Mucosa of descending colon (tissue), 3 donors: ENCODE data around the gene MAPT. TPM values are rescaled to one million over a fixed set of nuclear protein-coding genes. Genes with fewer than 3 reads are reported as not detected.
"Not testable (repeated sequence)": the region's sequence is repeated elsewhere in the genome, so short reads cannot be mapped to it uniquely, and the experiment has no call there.

Experiments used
- ATAC-seq: fragments of 200-7000 bp; cut with Tn5 transposase; one replicate; pipeline ENCODE4 v1.9.1; 2020; ENCODE audit warnings: mild to moderate bottlenecking, moderate library complexity
- DNase-seq, 3 donors: peaks; one replicate each; pipeline ENCODE4 v3.0.0-alpha.2; 2020
- H3K36me3 ChIP-seq: fragments of 200-600 bp; one replicate; pipeline ENCODE4 v1.8.0; 2021; ENCODE audit warnings: low read depth, mild to moderate bottlenecking
- H3K4me1 ChIP-seq: fragments of 200-600 bp; one replicate; pipeline ENCODE4 v1.8.0; 2021; ENCODE audit warnings: low read depth, mild to moderate bottlenecking
- H3K4me3 ChIP-seq: fragments of 200-600 bp; one replicate; pipeline ENCODE4 v1.8.0; 2021; ENCODE audit warnings: mild to moderate bottlenecking
- H3K9me3 ChIP-seq: fragments of 200-600 bp; one replicate; pipeline ENCODE4 v1.8.0; 2021; ENCODE audit warnings: mild to moderate bottlenecking
- intact Hi-C, 2 donors: fragments of 100-400 bp; cut with DNase I in 1 of 2; cut with micrococcal nuclease in 1 of 2; formaldehyde crosslinking; loops; one replicate each; pipeline versions ENCODE4 v1.11.0 to v1.11.1; 2022; cut with DNase I, micrococcal nuclease
- total RNA-seq, 3 donors: library from RNA; stranded (reverse); fragmentation: NEBNext Ultra II Directional in 2 of 3; extraction: Animal tissue kit (Norgen Biotek cat#: 25700) in 2 of 3; gene quantifications; one replicate each; pipeline versions ENCODE4 v1.2.1 to v1.2.4, GENCODE V29; 2021 to 2023
- TF ChIP-seq, protein P1 (sequence below): fragments of 200-600 bp; IDR thresholded peaks from one replicate; pipeline ENCODE4 v1.8.0; 2022; ENCODE audit warnings: antibody characterized with exemption, mild to moderate bottlenecking
- donor health status: DM: no; HTN: no; CAD: no; lungs with moderate emphysema.
- donor health status: DM: no; HTN: no; CAD: no.
- donor health status: DM: no; HTN: yes; CAD: no.

MAPT gene
- total RNA-seq, 3 donors from 2014 or later, result 0.72 to 61.5 (median 1.4) TPM

DNA sequence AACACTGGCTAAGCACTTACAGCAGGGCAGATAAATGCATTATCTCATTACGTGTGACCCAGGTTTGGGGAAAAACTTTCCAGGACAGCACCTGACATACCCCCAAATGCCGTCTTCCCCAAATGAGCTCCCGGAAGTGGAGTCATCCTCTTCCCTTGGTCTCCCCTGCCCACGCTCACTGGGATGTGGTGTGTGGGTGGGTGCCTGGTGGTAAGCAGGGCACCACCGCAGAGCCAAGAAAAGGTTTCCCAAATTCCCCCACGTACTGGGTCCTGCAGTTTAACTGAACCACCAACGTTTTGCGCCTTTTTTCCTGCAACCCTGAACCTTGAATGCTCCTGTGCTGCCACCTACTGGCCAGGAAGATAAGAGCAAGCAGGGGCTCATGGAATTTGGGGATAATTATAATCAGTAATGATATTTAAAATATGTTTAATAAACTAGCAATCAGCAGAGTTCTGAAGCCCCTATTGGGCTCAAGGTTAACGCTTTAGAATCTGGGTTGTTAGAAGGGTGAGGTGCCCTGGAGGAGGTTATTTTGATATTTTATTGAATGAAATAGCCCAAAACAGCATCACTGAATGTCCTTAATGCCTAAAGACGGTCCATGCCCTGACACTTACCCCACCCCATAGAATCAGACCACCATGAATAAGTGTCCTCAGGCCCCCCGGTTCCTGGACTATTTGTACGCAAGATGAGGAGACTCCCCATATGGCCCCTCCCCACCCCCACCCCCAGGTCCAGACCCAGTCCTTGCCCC lies 41.6 kb upstream of the MAPT start:
- Histone ChIP-seq H3K4me1 (no peaks in the 10 kb centered on the region), H3K4me3 (no peak overlapping the region), H3K36me3 (no peaks in the 10 kb centered on the region), H3K9me3 (no peaks in the 10 kb centered on the region)
- DNase-seq (peak in 2 of 3 donors; percentile 56 to 79), ATAC-seq (peak; percentile 52)
- TF ChIP-seq, protein P1, sequence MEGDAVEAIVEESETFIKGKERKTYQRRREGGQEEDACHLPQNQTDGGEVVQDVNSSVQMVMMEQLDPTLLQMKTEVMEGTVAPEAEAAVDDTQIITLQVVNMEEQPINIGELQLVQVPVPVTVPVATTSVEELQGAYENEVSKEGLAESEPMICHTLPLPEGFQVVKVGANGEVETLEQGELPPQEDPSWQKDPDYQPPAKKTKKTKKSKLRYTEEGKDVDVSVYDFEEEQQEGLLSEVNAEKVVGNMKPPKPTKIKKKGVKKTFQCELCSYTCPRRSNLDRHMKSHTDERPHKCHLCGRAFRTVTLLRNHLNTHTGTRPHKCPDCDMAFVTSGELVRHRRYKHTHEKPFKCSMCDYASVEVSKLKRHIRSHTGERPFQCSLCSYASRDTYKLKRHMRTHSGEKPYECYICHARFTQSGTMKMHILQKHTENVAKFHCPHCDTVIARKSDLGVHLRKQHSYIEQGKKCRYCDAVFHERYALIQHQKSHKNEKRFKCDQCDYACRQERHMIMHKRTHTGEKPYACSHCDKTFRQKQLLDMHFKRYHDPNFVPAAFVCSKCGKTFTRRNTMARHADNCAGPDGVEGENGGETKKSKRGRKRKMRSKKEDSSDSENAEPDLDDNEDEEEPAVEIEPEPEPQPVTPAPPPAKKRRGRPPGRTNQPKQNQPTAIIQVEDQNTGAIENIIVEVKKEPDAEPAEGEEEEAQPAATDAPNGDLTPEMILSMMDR, result peak; percentile 84
- intact Hi-C loops, result no loop called here

DNA sequence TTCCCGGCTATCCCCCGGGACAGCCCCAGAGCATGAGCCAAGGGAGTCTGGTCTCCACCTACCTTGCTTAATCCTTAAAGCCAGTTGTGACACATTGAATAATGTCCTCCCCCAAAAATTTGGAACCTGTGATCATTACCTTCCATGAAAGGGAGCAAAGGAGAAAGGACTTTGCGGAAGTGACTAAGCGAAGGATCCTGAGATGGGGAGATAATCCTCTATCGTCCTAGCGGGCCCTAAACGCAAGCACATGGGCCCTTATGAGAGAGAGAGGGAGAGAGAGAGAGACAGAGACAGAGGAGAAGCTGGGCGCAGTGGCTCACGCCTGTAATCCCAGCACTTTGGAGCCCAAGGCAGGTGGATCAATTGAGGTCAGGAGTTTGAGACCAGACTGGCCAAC lies 40.1 kb upstream of the MAPT start:
- Histone ChIP-seq H3K4me1 (no peaks in the 10 kb centered on the region), H3K9me3 (no peaks in the 10 kb centered on the region), H3K36me3 (no peaks in the 10 kb centered on the region), H3K4me3 (no peak overlapping the region)
- TF ChIP-seq, protein P1, result no peak
- no peak for DNase-seq
- intact Hi-C loops, result no loop called here
- ATAC-seq, result no peak

DNA sequence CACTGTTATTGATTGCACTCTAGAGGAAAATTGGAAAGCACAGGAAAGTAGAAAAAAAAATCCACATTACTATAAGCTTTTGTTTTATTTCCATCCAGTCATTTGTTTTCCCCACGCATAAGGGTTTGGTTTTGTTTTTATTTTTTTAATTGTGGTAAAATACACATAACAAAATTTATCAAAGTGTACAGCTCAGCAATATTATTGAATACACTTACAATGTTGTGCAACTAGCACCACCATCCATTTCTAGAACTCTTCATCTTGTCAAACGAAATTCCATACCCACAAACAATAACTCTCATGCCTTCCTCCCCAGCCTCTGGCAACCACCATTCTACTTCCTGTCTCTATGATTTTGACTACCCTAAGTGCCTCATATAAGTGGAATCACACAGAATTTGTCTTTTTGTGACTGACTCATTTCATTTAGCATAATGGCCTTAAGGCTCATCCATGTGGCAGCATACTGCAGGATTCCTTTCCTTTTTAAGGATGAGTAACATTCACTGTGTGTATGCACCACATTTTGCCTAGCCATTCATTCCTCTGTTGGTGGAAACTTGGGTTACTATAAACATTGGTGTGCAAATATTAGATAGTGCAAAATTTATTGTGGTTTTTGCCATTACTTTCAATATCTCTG lies 38.5 kb upstream of the MAPT start:
- no peaks in the 10 kb centered on the region for H3K9me3 ChIP-seq
- no peaks in the 10 kb centered on the region for H3K4me1 ChIP-seq
- TF ChIP-seq, protein P1, result no peak
- no peaks in the 10 kb centered on the region for H3K36me3 ChIP-seq
- no peak for DNase-seq
- intact Hi-C loops, result no loop called here
- ATAC-seq, result no peak
- no peak overlapping the region for H3K4me3 ChIP-seq

DNA sequence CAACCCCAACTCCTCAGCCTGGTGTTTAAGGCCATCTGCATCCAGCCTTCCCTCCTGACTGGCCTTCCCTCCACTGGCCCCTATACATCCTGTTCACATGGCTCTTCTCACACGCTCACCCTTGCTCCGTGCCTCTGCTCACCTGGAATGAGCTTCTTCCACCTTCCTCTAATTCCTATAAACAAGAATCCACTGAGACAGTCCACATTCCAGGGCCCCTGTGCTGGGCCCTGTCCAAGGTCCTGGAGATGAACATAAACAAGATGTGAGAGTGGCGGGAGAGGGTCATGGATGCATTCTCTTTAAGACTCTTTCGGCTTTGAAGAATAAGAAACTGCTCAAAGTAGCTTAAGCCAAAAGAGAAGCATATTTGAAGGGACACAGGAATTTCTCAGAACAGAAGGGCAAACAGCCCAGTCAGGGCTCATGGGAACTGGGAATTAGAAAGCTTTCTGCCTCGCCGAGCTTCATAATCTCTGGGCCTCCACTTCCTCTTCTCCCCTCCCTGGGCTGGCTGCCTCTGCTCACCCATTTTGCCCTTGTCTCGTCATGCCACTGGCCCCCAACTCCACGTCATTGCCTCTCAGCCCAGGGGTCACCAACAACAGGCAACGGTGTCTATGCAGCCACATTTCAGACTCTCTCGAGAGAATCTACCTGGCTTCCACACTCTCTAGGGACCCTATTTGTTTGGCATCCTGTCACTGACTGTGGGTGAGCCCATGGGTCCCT lies 36.2 kb upstream of the MAPT start:
- intact Hi-C loops, result no loop called here
- Histone ChIP-seq H3K4me1 (no peaks in the 10 kb centered on the region), H3K9me3 (no peaks in the 10 kb centered on the region), H3K4me3 (no peak overlapping the region), H3K36me3 (no peaks in the 10 kb centered on the region)
- TF ChIP-seq, protein P1, result no peak
- peak in 1 of 3 donors; percentile 34 for DNase-seq
- ATAC-seq, result no peak

DNA sequence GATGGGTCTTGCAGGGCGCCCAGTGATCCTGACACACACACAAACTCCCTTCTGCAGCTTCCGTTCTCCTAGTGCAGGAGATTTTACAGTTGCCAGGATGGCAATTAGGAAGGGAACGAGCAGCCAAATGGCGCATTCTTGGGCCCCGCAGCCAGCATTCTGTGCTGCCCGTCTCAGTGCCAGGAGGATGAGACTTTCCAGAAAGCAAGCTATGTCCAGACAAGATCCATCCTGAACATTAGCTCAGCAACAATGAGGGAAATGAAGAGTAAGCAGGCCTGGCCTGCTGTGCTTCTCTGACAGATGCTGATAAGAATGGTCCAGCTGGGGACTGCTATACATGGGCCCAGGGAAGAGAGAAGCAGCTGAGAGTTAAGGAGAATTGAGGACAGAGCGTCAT lies 33.2 kb upstream of the MAPT start:
- Histone ChIP-seq H3K36me3 (no peaks in the 10 kb centered on the region), H3K9me3 (no peaks in the 10 kb centered on the region), H3K4me3 (no peak overlapping the region), H3K4me1 (no peaks in the 10 kb centered on the region)
- intact Hi-C loops, result no loop called here
- no peak for DNase-seq
- TF ChIP-seq, protein P1, result no peak
- ATAC-seq, result no peak

DNA sequence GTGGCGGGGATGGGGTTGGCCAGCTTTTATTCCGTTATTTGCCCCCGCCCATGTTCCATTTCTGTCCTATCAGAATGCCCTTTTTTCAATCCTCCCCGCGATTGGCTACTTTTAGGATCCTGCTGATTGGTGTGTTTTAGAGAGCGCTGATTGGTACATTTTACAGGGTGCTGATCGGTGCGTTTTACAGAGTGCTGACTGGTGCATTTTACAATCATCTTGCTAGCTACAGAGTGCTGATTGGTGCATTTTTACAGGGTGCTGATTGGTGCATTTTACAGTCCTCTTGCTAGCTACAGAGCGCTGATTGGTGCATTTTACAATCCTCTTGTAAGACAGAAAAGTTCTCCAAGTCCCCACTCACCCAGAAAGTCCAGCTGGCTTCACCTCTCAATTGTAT lies 32.2 kb upstream of the MAPT start:
- H3K4me3 ChIP-seq, DNase-seq, H3K4me1 ChIP-seq, intact Hi-C loops, H3K9me3 ChIP-seq, H3K36me3 ChIP-seq, ATAC-seq: not testable (repeated sequence)
